GM19025 (cell line): ENCODE measurements around the gene FBXL7.

Experiments used
- ATAC-seq: cut with Tn5 transposase; IDR thresholded peaks from one replicate; pipeline ENCODE4 v1.9.1; 2021; ENCODE audit warnings: mild to moderate bottlenecking, low read depth, moderate library complexity; ENCODE audit not compliant: unreplicated experiment

FBXL7 gene

DNA sequence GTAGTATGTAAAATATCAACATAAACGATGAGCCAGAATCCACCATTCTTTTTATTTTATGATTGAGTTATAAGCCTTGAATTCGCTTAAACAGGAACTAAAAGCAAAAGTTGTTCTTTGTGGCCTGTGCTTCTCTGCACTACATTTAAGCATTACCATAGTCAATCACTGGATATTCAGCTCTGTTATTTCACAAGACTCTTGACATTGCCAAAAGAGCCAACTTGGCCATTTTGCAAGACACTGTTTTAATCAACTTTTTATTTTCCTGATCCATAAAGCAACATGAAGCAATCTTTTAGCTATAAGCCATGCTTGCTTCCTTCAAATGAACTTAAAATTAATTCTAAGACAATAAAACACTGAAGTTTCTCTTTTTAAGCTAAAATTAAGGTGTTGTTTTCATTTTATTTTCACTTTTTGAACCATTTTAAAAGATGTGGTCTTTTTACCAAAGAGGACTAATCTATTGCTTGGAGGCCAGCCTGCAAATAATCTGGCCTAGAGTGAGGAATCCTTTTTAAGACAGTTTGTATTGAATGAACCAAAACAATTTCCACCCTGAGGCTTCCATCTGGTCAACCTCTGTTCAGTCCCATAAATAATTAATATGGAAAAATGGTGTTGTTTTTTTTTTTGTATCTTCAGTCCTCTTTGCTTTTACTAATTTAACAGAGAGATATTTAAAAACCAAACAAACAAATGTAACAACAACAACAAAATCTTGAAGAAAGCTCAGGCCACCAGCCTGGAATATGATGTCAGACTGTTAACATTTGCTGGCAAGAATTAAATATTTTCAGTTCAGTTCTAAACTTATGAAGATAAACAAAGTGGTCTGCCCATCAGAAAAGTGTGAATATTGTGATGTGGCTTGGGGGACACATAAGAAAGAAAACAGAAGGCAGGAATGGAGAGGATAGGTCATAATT, 405.2 kb downstream of the FBXL7 start:
- no peak for ATAC-seq

- ATAC-seq: no peak
Observed at GRCh38 chr5:15914638-15915037, 414.7 kb downstream of the FBXL7 start.

- ATAC-seq: no peak
Observed at GRCh38 chr5:15926586-15926985, 426.6 kb downstream of the FBXL7 start.

DNA sequence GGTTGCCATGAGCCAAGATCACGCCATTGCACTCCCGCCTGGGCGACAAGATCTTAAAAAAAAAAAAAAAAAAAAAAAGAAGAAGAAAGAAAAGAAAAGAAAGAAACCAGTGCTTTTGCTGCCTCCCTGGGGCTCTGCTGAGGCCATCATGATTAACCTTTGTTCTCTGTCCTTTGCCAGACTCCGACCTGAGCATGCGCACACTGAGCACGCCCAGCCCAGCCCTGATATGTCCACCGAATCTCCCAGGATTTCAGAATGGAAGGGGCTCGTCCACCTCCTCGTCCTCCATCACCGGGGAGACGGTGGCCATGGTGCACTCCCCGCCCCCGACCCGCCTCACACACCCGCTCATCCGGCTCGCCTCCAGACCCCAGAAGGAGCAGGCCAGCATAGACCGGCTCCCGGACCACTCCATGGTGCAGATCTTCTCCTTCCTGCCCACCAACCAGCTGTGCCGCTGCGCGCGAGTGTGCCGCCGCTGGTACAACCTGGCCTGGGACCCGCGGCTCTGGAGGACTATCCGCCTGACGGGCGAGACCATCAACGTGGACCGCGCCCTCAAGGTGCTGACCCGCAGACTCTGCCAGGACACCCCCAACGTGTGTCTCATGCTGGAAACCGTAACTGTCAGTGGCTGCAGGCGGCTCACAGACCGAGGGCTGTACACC, 427.9 kb downstream of the FBXL7 start:
- no peak for ATAC-seq

- ATAC-seq: no peak
Observed at GRCh38 chr5:15929611-15930263, 429.8 kb downstream of the FBXL7 start.

GRCh38 chr5:15932066-15932465, 432.1 kb downstream of the FBXL7 start:
- ATAC-seq: no peak

- ATAC-seq: no peak
Observed at GRCh38 chr5:15933259-15934207, 433.6 kb downstream of the FBXL7 start.

DNA sequence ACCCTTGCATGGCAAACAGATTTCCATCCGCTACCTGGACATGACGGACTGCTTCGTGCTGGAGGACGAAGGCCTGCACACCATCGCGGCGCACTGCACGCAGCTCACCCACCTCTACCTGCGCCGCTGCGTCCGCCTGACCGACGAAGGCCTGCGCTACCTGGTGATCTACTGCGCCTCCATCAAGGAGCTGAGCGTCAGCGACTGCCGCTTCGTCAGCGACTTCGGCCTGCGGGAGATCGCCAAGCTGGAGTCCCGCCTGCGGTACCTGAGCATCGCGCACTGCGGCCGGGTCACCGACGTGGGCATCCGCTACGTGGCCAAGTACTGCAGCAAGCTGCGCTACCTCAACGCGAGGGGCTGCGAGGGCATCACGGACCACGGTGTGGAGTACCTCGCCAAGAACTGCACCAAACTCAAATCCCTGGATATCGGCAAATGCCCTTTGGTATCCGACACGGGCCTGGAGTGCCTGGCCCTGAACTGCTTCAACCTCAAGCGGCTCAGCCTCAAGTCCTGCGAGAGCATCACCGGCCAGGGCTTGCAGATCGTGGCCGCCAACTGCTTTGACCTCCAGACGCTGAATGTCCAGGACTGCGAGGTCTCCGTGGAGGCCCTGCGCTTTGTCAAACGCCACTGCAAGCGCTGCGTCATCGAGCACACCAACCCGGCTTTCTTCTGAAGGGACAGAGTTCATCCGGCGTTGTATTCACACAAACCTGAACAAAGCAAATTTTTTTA, 436.7 kb downstream of the FBXL7 start:
- no peak for ATAC-seq

GRCh38 chr5:15937708-15938107, 437.7 kb downstream of the FBXL7 start:
- ATAC-seq: no peak

- ATAC-seq: no peak
Observed at GRCh38 chr5:15938186-15938585, 438.2 kb downstream of the FBXL7 start.

DNA sequence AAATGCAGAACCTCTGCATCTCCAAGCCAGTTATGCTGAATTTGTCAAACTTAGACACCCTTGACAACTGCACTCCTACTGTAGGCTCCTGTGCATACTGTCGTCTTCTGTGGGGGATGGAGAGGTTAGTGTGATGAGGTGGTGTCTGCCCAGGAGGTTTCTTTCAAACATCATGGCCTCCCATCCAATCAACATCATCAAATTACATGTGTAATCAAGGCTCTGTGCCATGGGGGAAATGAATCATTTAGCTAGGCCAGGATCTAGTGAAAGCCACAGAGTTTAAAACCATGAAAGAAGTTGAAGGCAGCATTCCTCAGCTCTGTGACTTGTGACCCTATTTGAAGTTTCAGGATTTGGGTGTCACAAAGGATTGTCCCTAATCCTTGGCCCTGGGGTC, 439.0 kb downstream of the FBXL7 start:
- ATAC-seq: no peak

GRCh38 chr5:15940905-15941304, 440.9 kb downstream of the FBXL7 start:
- no peak for ATAC-seq

- no peak for ATAC-seq
Observed at GRCh38 chr5:15943487-15943886, 443.5 kb downstream of the FBXL7 start.

GRCh38 chr5:15946026-15946425, 446.0 kb downstream of the FBXL7 start:
- no peak for ATAC-seq

- ATAC-seq: no peak
Observed at GRCh38 chr5:15948190-15948589, 448.2 kb downstream of the FBXL7 start.

DNA sequence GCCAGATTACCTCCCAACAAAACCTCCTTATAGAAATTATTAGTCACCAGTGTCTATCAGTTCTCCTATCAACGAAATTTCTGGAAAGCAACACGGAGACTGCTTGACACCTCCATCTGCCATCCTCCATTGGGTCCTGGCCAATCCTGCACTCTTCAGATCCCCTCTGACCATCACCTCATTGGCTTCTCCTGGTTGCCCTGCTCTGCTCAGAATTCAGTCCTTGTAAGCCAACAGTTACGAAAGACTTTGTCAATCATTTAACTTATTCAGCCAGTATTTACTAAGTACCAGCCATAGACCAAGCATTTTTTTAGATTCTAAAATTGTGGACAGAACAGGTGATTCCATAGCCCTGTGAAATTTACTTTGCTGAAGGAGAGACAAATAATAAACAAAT, 451.1 kb downstream of the FBXL7 start:
- no peak for ATAC-seq

GRCh38 chr5:15951550-15951949, 451.6 kb downstream of the FBXL7 start:
- ATAC-seq: no peak

DNA sequence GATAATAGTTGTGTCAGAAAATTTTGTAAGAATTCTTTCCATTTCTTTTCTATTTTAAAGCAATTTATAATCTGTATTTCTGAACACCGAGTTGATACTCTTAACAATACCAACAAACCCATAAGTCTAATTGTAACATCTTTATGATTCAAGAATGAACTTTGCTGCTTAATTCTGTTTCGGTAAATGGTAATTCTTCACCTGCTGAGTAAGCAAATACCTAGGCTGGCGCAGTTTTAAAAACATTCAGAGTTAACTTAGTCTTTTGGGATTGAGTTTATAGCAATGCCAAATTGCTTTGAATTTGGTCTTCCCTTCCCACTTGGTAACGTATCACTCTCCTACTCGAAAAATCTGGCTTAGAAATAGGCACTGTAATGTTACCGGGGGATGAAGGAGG, 456.6 kb downstream of the FBXL7 start:
- no peak for ATAC-seq

DNA sequence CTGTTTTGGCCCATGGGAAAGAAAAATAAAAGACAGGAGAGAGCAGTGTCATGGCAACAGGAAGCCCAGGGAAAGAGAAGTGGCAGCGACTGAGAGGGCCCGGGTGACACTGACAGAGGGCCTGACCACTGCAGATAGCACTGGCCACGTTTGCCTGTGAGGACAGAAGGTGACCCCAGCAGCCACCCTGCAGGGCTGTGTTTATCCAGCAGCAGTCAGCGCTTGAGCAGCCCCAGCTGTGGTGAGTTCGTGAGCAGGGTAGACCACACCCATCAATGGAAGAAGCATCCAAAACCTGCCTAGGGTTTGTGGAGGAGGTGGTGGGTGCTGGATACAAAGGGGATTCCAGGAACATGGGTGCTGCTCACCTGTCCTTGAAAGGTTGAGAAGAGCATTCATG, 457.1 kb downstream of the FBXL7 start:
- no peak for ATAC-seq
